Embryonic facial prominence (tissue), 1 donor: ENCODE results near the gene DGLUCY.
"Not testable (repeated sequence)": the region's sequence is repeated elsewhere in the genome, so short reads cannot be mapped to it uniquely, and the experiment has no call there.

Source experiments
- DNase-seq: peaks from one replicate; pipeline ENCODE4 v3.0.0-alpha.2; 2016; ENCODE audit errors: extremely low spot score

The DGLUCY gene

GRCh38 chr14:91113829-91114078 is at the start of gene DGLUCY:
TSS of gene DGLUCY (plus strand) at chr14:91114073. CDS start at chr14:91160295, 46,222 bp downstream.
- DNase-seq: no peak

GRCh38 chr14:91065266-91065665 is 48.6 kb upstream of the DGLUCY start:
- no peak for DNase-seq

GRCh38 chr14:91067186-91067585 is 46.7 kb upstream of the DGLUCY start:
- DNase-seq: no peak

GRCh38 chr14:91068642-91069041 is 45.2 kb upstream of the DGLUCY start:
- DNase-seq: no peak

- DNase-seq: no peak
Measured at GRCh38 chr14:91070572-91070971, 43.3 kb upstream of the DGLUCY start.

- DNase-seq: no peak
Measured at GRCh38 chr14:91075553-91075952, 38.3 kb upstream of the DGLUCY start.

GRCh38 chr14:91078095-91078737 is 35.7 kb upstream of the DGLUCY start:
- DNase-seq: no peak

GRCh38 chr14:91080071-91080470 is 33.8 kb upstream of the DGLUCY start:
- no peak for DNase-seq

- DNase-seq: no peak
Measured at GRCh38 chr14:91082282-91082681, 31.6 kb upstream of the DGLUCY start.

- no peak for DNase-seq
Measured at GRCh38 chr14:91084516-91084915, 29.4 kb upstream of the DGLUCY start.

- DNase-seq: not testable (repeated sequence)
Measured at GRCh38 chr14:91087470-91087869, 26.4 kb upstream of the DGLUCY start.

- DNase-seq: no peak
Measured at GRCh38 chr14:91088585-91089235, 25.2 kb upstream of the DGLUCY start.

GRCh38 chr14:91089958-91090535 is 23.8 kb upstream of the DGLUCY start:
- DNase-seq: no peak

- no peak for DNase-seq
Measured at GRCh38 chr14:91090743-91091142, 23.1 kb upstream of the DGLUCY start.

GRCh38 chr14:91092073-91092472 is 21.8 kb upstream of the DGLUCY start:
- no peak for DNase-seq

- DNase-seq: not testable (repeated sequence)
Measured at GRCh38 chr14:91093743-91094472, 20.0 kb upstream of the DGLUCY start.

GRCh38 chr14:91094772-91095171 is 19.1 kb upstream of the DGLUCY start:
- DNase-seq: no peak

GRCh38 chr14:91095178-91095577 is 18.7 kb upstream of the DGLUCY start:
- no peak for DNase-seq

- DNase-seq: not testable (repeated sequence)
Measured at GRCh38 chr14:91097657-91098056, 16.2 kb upstream of the DGLUCY start.

GRCh38 chr14:91098591-91098990 is 15.3 kb upstream of the DGLUCY start:
- no peak for DNase-seq

- DNase-seq: no peak
Measured at GRCh38 chr14:91100102-91100501, 13.8 kb upstream of the DGLUCY start.

- DNase-seq: no peak
Measured at GRCh38 chr14:91103116-91103515, 10.8 kb upstream of the DGLUCY start.
